ENCODE data around the gene ANKRD34A.

Gene ANKRD34A

GRCh38 chr1:145990249-145990855, 26.0 kb upstream of the ANKRD34A start:
- no peak for DNase-seq

- no peak for DNase-seq
These were observed 24.4 kb upstream of the ANKRD34A start for GRCh38 chr1:145988773-145989172.

GRCh38 chr1:145987926-145988325, 23.6 kb upstream of the ANKRD34A start:
- DNase-seq = no peak

- no peak for DNase-seq
These were observed 22.2 kb upstream of the ANKRD34A start for GRCh38 chr1:145986551-145986950.

DNA sequence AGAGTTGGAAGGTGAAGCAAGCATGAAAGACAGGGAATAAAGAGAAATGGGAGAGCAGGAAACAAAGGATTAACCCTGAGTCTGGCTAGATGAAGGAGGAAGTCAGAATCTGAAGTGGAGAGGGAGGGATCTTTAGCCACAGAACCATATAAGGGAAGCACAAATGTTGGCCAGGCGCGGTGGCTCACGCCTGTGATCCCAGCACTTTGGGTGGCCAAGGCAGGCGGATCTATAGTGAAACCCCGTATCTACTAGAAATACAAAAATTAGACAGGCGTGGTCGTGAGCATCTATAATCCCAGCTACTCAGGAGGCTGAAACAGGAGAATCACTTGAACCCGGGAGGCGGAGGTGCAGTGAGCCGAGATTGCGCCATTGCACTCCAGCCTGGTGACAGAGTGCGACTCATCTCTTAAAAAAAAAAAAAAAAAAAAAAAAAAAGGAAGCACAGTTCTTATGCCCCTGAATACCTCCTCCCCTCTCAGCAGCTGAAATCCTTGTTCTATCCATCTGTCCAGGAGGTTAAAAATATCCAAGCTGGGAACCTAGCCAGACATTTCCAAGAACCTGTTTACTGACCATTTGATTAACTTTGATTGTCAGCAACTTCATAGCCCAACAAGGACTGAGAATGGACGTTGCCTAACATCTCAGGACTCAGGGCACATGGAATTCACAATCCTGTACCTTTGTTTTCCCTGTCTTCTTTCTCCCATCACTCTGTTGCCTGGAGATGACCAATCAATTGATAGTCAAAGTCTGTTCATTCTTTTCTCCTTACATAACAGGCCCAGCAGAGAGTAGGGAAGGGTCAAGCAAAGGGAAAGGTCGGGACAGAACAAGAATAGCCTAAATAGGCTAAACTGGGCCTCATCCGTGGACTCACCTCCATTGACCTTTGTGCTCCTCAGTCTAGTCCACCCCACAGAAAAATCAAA, 21.4 kb upstream of the ANKRD34A start:
- peak; percentile 69 for DNase-seq

DNA sequence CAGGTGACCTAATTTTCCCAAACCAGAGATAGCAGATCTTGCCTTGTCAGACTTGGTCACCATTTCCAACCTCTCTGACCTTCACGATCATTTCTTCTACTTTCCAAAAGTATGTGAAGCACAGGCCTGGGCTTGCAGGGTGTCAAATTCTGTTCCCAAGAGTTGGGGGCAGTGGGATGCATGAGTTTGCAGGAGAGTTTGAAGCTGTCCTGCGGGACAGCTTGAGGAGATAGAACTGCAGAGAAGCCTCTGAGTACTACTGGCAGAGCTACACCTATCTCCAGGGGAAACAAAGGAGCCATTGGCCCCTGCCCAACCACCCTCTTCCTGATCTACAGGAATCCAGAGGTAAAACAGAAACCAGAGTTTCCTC, 20.7 kb upstream of the ANKRD34A start:
- no peak for DNase-seq

DNA sequence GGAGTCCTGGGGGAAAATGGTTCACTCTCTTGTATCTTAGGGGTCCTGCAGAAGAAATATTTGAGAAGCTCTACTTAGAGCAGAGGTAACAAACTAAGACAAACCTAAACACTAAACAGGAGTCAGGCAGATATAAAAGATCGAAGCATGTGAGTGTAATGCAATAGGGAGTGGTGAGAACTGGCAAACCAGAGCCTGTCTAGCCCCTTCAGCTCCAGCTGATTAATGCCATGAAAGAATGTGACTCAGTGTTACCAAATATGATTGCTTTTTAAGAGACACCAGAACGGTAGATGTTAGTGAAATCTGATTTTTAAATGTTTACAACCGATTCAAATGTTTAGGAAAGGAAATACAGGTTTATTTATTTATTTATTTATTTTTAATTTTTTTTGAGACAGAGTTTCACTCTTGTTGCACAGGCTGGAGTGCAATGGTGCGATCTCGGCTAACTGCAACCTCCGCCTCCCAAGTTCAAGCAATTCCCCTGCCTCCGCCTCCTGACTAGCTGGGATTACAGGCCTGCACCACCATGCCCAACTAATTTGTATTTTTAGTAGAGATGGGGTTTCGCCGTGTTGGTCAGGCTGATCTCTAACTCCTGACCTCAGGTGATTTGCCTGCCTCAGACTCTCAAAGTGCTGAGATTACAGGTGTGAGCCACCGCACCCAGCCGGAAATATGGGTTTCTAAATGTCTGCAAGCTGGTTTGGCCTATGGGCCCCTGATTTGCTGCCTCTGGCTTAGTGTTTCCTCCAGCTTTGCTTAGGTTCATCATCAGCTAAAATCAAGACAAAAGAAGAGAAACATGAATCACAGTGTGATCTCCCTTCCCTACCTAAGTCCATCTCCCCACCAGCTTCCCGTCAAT, 19.8 kb upstream of the ANKRD34A start:
- DNase-seq = no peak

DNA sequence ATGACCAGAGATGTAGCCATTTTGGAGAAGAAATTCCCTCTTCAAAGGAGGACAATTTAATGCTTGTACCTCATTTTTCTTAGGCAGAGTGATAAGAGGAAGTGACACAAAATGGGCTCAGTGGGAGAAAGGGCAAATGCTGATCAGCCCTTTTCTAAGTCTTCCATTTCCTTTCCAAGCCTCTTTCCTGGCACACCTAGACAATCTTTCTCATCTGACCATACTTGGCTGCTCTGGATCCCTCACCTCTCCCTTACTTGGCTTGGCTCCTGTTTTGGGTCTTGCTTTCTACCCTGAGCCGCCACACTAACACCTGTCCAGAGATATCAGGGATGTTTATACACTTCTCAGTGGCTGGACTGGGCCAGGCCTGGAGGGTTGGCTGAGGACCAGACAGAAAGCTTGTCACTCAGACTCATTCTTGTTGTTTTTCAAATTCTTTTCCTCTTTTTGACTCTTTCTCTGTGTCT, 18.9 kb upstream of the ANKRD34A start:
- no peak for DNase-seq

DNA sequence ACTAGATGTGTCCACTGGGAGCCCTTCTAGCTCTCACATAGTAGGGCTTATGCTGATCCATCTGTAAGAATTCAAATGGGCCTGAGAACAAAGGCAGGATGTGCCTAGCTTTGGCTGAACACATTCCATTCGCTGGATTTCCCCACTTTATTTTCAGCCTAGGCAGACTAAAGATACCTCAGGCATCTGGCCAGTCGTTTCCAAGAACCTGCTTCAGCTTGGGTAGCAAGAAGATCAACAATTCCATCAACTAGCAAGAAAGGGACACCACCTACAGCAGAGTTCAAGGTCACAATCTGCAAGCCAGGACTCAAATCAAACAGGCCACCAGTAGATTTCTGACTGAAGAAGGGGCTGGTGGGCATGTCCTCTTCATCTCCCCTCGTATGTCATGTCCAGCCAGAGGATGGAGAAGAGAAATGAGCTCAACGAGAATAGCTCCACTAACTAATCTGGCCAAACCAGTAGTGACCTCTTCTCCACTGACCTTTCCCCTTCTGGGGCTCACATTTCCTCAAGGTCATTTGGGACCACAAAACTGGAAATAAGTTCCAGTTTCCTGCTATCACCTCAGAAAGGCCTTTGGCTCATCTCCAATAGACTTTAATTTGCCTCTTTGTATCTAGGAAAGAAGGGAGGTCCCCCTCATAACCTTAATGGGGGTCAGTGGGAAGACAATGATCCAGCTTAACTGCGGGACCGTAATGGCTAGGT, 17.8 kb upstream of the ANKRD34A start:
- DNase-seq = no peak

GRCh38 chr1:145980457-145980994, 16.2 kb upstream of the ANKRD34A start:
- no peak for DNase-seq

- peak; percentile 58 for DNase-seq
These were observed 15.5 kb upstream of the ANKRD34A start for GRCh38 chr1:145979746-145980456.

DNA sequence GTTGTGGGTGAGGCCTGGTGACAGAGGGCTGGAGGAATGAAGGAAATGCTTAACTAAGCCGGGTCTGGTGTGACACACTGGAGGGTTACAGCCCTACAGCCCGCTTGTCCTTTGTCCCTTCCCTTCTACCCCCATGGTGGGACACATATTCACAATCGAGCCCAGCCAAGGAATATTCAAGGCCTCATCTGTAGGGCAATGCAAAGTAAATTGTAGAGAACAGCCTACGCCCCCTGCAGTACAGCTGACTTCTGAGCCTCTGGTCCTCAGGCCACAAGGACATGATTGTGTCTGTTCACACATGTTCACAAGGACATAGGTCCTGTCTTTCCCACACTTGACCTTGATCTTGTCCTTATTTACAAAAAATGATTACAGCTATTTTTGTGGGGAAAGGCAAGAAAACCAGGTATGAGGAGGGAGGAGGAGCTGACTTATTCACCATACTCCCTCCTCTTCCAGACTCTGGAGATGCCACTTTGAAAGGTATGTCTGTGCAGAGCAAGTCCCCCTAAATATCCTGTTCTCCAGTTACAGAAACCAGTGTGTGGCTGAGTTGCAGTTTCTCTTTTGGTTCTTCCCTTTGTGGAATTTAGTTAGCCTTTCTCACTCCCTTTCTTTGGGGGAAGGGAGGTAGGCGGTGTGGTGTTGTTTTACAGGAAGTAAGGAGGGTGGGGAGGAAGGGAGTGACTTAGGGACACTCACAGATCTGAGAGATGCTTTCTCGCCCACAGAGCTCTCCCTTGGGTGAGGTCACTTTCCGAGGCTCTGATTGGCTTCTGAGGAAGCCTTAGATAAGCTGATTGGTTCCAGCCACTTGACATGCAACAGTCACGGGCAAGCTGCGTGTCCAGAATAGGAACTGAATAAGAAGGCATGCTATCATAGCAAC, 14.7 kb upstream of the ANKRD34A start:
- DNase-seq = peak; percentile 100

GRCh38 chr1:145978471-145978853, 14.1 kb upstream of the ANKRD34A start:
- no peak for DNase-seq

- peak; percentile 95 for DNase-seq
These were observed 13.4 kb upstream of the ANKRD34A start for GRCh38 chr1:145977486-145978470.

GRCh38 chr1:145977016-145977415, 12.6 kb upstream of the ANKRD34A start:
- DNase-seq = no peak

DNA sequence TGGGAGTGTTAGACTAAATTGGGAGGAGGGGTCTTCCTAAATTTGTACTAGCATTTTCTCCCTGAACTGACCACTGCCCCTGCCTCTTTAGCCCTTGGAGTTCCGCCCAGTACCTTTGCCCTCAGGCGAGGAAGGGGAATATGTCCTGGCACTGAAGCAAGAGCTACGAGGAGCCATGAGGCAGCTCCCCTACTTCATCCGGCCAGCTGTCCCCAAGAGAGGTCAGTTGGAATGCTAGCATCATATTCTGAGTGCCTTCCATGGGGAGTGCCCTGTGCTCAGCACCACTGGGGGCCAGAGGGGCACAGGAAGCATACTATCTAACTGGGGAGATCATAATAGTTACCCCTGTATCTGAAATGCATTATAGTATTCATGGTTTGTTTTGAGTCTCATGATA, 10.8 kb upstream of the ANKRD34A start:
- DNase-seq = no peak

DNA sequence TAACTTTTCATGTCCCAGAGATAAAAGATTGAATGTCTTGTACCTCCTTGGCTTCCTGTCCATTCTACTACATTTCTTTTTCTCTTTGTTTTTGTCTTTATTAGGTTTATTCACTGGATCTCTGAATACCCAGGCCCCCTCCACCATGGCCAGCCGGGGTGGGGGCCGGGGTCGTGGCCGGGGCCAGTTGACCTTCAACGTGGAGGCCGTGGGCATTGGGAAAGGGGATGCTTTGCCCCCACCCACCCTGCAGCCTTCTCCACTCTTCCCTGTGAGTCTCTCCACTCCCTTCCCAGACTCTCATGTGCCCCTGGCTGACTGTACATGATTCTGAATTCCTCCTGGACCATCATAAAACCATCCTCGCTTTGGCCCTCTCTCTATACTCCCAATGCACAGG, 10.3 kb upstream of the ANKRD34A start:
- no peak for DNase-seq

GRCh38 chr1:145972580-145972979, 8.2 kb upstream of the ANKRD34A start:
- DNase-seq = no peak

GRCh38 chr1:145967288-145967687, 2.9 kb upstream of the ANKRD34A start:
- no peak for DNase-seq
